OCI-LY7 (cell line): ENCODE results near the gene MINDY4.

Experiments used
- EZH2phosphoT487 ChIP-seq: fragments of 200-600 bp; sonication (generic); IDR thresholded peaks from 2 replicates; pipeline ENCODE4 v1.6.1; 2018; ENCODE audit warnings: low read depth, borderline replicate concordance, mild to moderate bottlenecking, mixed run types, antibody characterized with exemption, low read length, moderate library complexity, mixed read lengths
- TF ChIP-seq, protein P1 (sequence below): fragments of 200-600 bp; sonication (generic); conservative IDR thresholded peaks from 2 replicates; pipeline ENCODE4 v1.5.1; 2014; ENCODE audit warnings: mild to moderate bottlenecking, antibody characterized with exemption, low read length, moderate library complexity, mixed read lengths

DNA sequence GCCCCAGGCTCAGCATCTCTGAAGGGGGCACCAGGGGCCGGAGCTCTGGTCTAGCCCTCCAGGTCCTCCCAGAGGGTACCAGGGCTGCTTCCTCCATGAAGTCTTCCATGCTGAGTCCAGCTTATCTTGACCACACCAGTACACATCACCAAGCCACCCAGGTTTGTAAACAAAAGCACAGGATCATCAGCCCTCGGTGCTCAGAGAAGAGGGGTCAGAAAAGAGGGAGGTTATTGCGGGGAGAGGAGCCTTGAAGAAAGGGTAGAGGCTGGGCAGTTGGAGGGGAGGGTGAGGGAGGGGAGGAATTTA, 164.3 kb downstream of the MINDY4 start:
- TF ChIP-seq, protein P1, sequence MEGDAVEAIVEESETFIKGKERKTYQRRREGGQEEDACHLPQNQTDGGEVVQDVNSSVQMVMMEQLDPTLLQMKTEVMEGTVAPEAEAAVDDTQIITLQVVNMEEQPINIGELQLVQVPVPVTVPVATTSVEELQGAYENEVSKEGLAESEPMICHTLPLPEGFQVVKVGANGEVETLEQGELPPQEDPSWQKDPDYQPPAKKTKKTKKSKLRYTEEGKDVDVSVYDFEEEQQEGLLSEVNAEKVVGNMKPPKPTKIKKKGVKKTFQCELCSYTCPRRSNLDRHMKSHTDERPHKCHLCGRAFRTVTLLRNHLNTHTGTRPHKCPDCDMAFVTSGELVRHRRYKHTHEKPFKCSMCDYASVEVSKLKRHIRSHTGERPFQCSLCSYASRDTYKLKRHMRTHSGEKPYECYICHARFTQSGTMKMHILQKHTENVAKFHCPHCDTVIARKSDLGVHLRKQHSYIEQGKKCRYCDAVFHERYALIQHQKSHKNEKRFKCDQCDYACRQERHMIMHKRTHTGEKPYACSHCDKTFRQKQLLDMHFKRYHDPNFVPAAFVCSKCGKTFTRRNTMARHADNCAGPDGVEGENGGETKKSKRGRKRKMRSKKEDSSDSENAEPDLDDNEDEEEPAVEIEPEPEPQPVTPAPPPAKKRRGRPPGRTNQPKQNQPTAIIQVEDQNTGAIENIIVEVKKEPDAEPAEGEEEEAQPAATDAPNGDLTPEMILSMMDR = no peak
- no peak for TF ChIP-seq EZH2phosphoT487
